SK-MEL-5 (cell line): Measurements from ENCODE around the gene FCN3. TPM values are rescaled to one million over a fixed set of nuclear protein-coding genes. Genes with fewer than 3 reads are reported as not detected.

Experiments
- DNase-seq: peaks from one replicate; pipeline ENCODE4 v3.0.0-alpha.2; 2016; ENCODE audit warnings: low read depth, low spot score
- in situ Hi-C: cut with HindIII; loops from 2 replicates; pipeline ENCODE4 v1.10.0; 2016; ENCODE audit warnings: low sequenced_read_pairs, high pct_unique_total_duplicates, low pct_unique_long_range_greater_than_20kb
- total RNA-seq: library from RNA; depleted of rRNA; stranded (reverse); fragments of >200 nt; shearing (Covaris generic); gene quantifications from 2 replicates; pipeline ENCODE4 v1.2.3, GENCODE V29; 2014

The FCN3 gene
- total RNA-seq, 1 experiment from 2014 or later: not detected

GRCh38 chr1:27350663-27351540 is 23.7 kb downstream of the FCN3 start:
- in situ Hi-C loops: no loop called here
- DNase-seq: no peak

GRCh38 chr1:27349784-27350662 is 24.6 kb downstream of the FCN3 start:
- DNase-seq: no peak
- in situ Hi-C loops: no loop called here

- DNase-seq: no peak
- in situ Hi-C loops: no loop called here
Measured at GRCh38 chr1:27348861-27349783, 25.5 kb downstream of the FCN3 start.

- no peak for DNase-seq
- in situ Hi-C loops: no loop called here
Measured at GRCh38 chr1:27346991-27347624, 27.5 kb downstream of the FCN3 start.

- in situ Hi-C loops: no loop called here
- no peak for DNase-seq
Measured at GRCh38 chr1:27346357-27346756, 28.3 kb downstream of the FCN3 start.

GRCh38 chr1:27345272-27345671 is 29.4 kb downstream of the FCN3 start:
- no peak for DNase-seq
- in situ Hi-C loops: no loop called here

GRCh38 chr1:27343639-27344025 is 31.0 kb downstream of the FCN3 start:
- DNase-seq: no peak
- in situ Hi-C loops: no loop called here

GRCh38 chr1:27342778-27343638 is 31.6 kb downstream of the FCN3 start:
- DNase-seq: no peak
- in situ Hi-C loops: no loop called here

GRCh38 chr1:27342391-27342777 is 32.2 kb downstream of the FCN3 start:
- in situ Hi-C loops: no loop called here
- DNase-seq: no peak

GRCh38 chr1:27341525-27342252 is 32.9 kb downstream of the FCN3 start, which contains the start of gene SYTL1:
Gene SYTL1, plus strand, starts transcription at chr1:27342022. Its CDS starts 3,313 bp downstream, at chr1:27345335.
- DNase-seq: no peak
- in situ Hi-C loops: no loop called here

GRCh38 chr1:27339213-27339612 is 35.4 kb downstream of the FCN3 start:
- no peak for DNase-seq
- in situ Hi-C loops: no loop called here

GRCh38 chr1:27338751-27339150 is 35.9 kb downstream of the FCN3 start:
- in situ Hi-C loops: no loop called here
- DNase-seq: no peak

GRCh38 chr1:27336756-27337155 is 37.9 kb downstream of the FCN3 start:
- DNase-seq: no peak
- in situ Hi-C loops: no loop called here

GRCh38 chr1:27335506-27336422 is 38.9 kb downstream of the FCN3 start:
- in situ Hi-C loops: no loop called here
- DNase-seq: no peak
